Ovary (tissue), 9 donors: ENCODE results near the gene HOXD9. TPM values are rescaled to one million over a fixed set of nuclear protein-coding genes. Genes with fewer than 3 reads are reported as not detected.

Experiments
- DNase-seq, 5 donors: peaks; one replicate each; pipeline ENCODE4 v3.0.0-alpha.2; 2019 to 2020
- H3K27ac ChIP-seq, 2 donors: fragments of 200-600 bp; one replicate each; pipeline versions ENCODE4 v1.5.1 to v1.8.0; 2019 to 2022
- H3K27me3 ChIP-seq: fragments of 200-600 bp; one replicate; pipeline ENCODE4 v1.8.0; 2022
- H3K36me3 ChIP-seq: fragments of 200-600 bp; sonication (generic); one replicate; pipeline ENCODE4 v1.5.1; 2019
- H3K4me1 ChIP-seq: one replicate; pipeline ENCODE4 v1.8.1; 2013; ENCODE audit warnings: mild to moderate bottlenecking, moderate library complexity; ENCODE audit not compliant: insufficient read depth
- H3K4me3 ChIP-seq: fragments of 200-600 bp; sonication (generic); one replicate; pipeline ENCODE4 v1.5.1; 2017
- H3K9me3 ChIP-seq, 2 donors: fragments of 200-600 bp in 1 of 2; sonication (generic) in 1 of 2; one replicate each; pipeline versions ENCODE4 v1.5.1 to v1.8.1; 2013 to 2019; ENCODE audit warnings: mild to moderate bottlenecking in 1 of 2, moderate library complexity in 1 of 2
- CTCF ChIP-seq, 3 donors: fragments of 450-650 bp in 2 of 3; fragments of 200-600 bp in 1 of 3; IDR thresholded peaks; one replicate each; pipeline versions ENCODE4 v1.5.1 to v1.8.0; 2016 to 2022; ENCODE audit warnings: antibody characterized with exemption in 3 of 3, mild to moderate bottlenecking in 1 of 3
- EP300 ChIP-seq: sonication (generic); formaldehyde crosslinking; IDR thresholded peaks from one replicate; pipeline ENCODE4 v1.6.1; 2017; ENCODE audit warnings: antibody characterized with exemption
- POLR2A ChIP-seq: fragments of 450-650 bp; IDR thresholded peaks from one replicate; pipeline ENCODE4 v1.6.1; 2017; ENCODE audit warnings: antibody characterized with exemption, mild to moderate bottlenecking, moderate library complexity
- WGBS, 3 donors: extraction: QIAGEN DNeasy Blood & Tissue Kit in 1 of 3; methylation state at CpG; one replicate each; pipeline versions ENCODE4 v1.1.5 to v1.1.7; 2013 to 2017; 5-methylcytosine and 5-hydroxymethylcytosine counted together
- intact Hi-C, 4 donors: fragments of 100-400 bp; cut with DNase I; formaldehyde crosslinking; loops; one replicate each; pipeline versions ENCODE4 v1.11.0 to v1.15.1; 2022 to 2023
- polyA plus RNA-seq, 2 donors: library from polyadenylated mRNA; stranded (reverse); fragments of 200-250 nt in 1 of 2; fragments of 350-450 nt in 1 of 2; fragmentation: Illumina TruSeq in 1 of 2; extraction: RNeasy Lipid Tissue Mini Kit (QIAGEN cat#74804) in 1 of 2; gene quantifications; one replicate each; pipeline ENCODE4 v1.2.3, GENCODE V29; 2013 to 2014
- total RNA-seq, 7 donors: library from RNA; depleted of rRNA in 2 of 7; stranded (reverse); fragments of >200 nt in 2 of 7; fragmentation: NEBNext Ultra II Directional in 3 of 7; extraction: Animal tissue kit (Norgen Biotek cat#: 25700) in 3 of 7; gene quantifications; one replicate each; pipeline versions ENCODE4 v1.1.0 to v1.2.4, GENCODE V29; 2016 to 2023
- donor health status: DM: no; HTN: no; CAD: no; lungs with moderate emphysema.
- donor health status: DM: no; HTN: no; CAD: no.
- donor health status: Bipolar disorder and iron deficiency.
- donor health status: DM: yes; HTN: yes; CAD: no.
- donor health status: DM: no; HTN: no; CAD: no.
- donor health status: DM: yes; HTN: yes; CAD: no.

The HOXD9 gene
- total and polyA plus RNA-seq, 9 donors, result 9.7 to 20.6 (median 12.8) TPM

GRCh38 chr2:176085120-176085788 is 37.3 kb upstream of the HOXD9 start:
- no peak overlapping the region for H3K4me3 ChIP-seq
- no peak for DNase-seq

GRCh38 chr2:176085861-176086771 is 36.4 kb upstream of the HOXD9 start:
- intact Hi-C loops, result loop anchor here in 1 of 4 donors (10.0 kb wide), 1 partner anchor 401 kb away; no protein-coding TSS in a partner anchor
- Histone ChIP-seq H3K27me3 (peaks cover 7% of the 10 kb centered on the region), H3K4me3 (no peak overlapping the region), H3K27ac (no peak overlapping the region), H3K4me1 (peaks cover 4% of the 10 kb centered on the region), H3K9me3 (no peaks in the 10 kb centered on the region), H3K36me3 (no peaks in the 10 kb centered on the region)
- WGBS, 3 donors, result 3 to 5% (median 3%) methylated on average over 40 to 46 of the region's 46 CpGs
- TF ChIP-seq POLR2A (no peak), CTCF (IDR thresholded peaks at IDR 0.05) (no peak), EP300 (no peak)
- DNase-seq, result no peak

More at GRCh38 chr2:176085120-176085788, 37.3 kb upstream of the HOXD9 start:
- no peak overlapping the region for H3K27ac ChIP-seq
- intact Hi-C loops, result loop anchor here in 1 of 4 donors (10.0 kb wide), 1 partner anchor 400 kb away; no protein-coding TSS in a partner anchor
- peaks cover 11% of the 10 kb centered on the region for H3K27me3 ChIP-seq
- TF ChIP-seq POLR2A, result no peak
- TF ChIP-seq CTCF (IDR thresholded peaks at IDR 0.05), result no peak
- TF ChIP-seq EP300, result no peak
- no peaks in the 10 kb centered on the region for H3K36me3 ChIP-seq
- peaks cover 0 to 4% of the 10 kb centered on the region in 2 donors for H3K9me3 ChIP-seq
- H3K4me1 ChIP-seq, result peaks cover 6% of the 10 kb centered on the region
- 7 to 11% (median 9%) methylated on average over 40 of the region's 40 CpGs for WGBS, 3 donors

- Histone ChIP-seq H3K4me1 (peaks cover 4% of the 10 kb centered on the region), H3K9me3 (no peaks in the 10 kb centered on the region), H3K27ac (no peak overlapping the region), H3K4me3 (no peak overlapping the region), H3K27me3 (peaks cover 5% of the 10 kb centered on the region), H3K36me3 (no peaks in the 10 kb centered on the region)
- TF ChIP-seq CTCF (IDR thresholded peaks at IDR 0.05) (no peak), EP300 (no peak), POLR2A (no peak)
- DNase-seq, result no peak
- intact Hi-C loops, result loop anchor here in 1 of 4 donors (10.0 kb wide), 1 partner anchor 403 kb away; no protein-coding TSS in a partner anchor
- WGBS, 3 donors, result 43 to 45% (median 43%) methylated on average over 29 of the region's 29 CpGs
Observed at GRCh38 chr2:176087330-176088047, 35.0 kb upstream of the HOXD9 start.
